Duodenal mucosa (tissue), 2 donors: ENCODE data around the gene SS18L1.

Experiments used
- H3K27ac ChIP-seq: one replicate; pipeline ENCODE4 v1.7.0; 2013; ENCODE audit warnings: low read depth, low read length
- H3K27me3 ChIP-seq, 2 donors: one replicate each; pipeline ENCODE4 v1.7.0; 2013; ENCODE audit warnings: low read length in 2 of 2, control low read depth in 1 of 2; ENCODE audit not compliant: insufficient read depth in 2 of 2, control insufficient read depth in 1 of 2
- H3K36me3 ChIP-seq, 2 donors: one replicate each; pipeline ENCODE4 v1.7.0; 2013; ENCODE audit warnings: low read length in 2 of 2, control low read depth in 1 of 2; ENCODE audit not compliant: insufficient read depth in 2 of 2, control insufficient read depth in 1 of 2
- H3K4me1 ChIP-seq, 2 donors: one replicate each; pipeline ENCODE4 v1.7.0; 2013; ENCODE audit warnings: low read length in 2 of 2, control low read depth in 1 of 2; ENCODE audit not compliant: insufficient read depth in 2 of 2, control insufficient read depth in 1 of 2
- H3K4me3 ChIP-seq, 2 donors: one replicate each; pipeline ENCODE4 v1.7.0; 2013; ENCODE audit warnings: low read length in 2 of 2, low read depth in 1 of 2
- H3K9ac ChIP-seq, 2 donors: one replicate each; pipeline ENCODE4 v1.7.0; 2013; ENCODE audit warnings: low read length in 2 of 2, low read depth in 1 of 2
- H3K9me3 ChIP-seq, 2 donors: one replicate each; pipeline ENCODE4 v1.7.0; 2013; ENCODE audit warnings: low read length in 2 of 2, control low read depth in 1 of 2; ENCODE audit not compliant: control insufficient read depth in 1 of 2

SS18L1 gene

GRCh38 chr20:62225026-62225425 lies 81.5 kb downstream of the SS18L1 start:
- H3K9ac ChIP-seq: no peak overlapping the region
- H3K4me1 ChIP-seq: no peaks in the 10 kb centered on the region
- H3K27me3 ChIP-seq: peaks cover 20 to 25% of the 10 kb centered on the region in 2 donors
- no peak overlapping the region for H3K4me3 ChIP-seq
- no peaks in the 10 kb centered on the region for H3K36me3 ChIP-seq
- H3K9me3 ChIP-seq: no peaks in the 10 kb centered on the region
- H3K27ac ChIP-seq: no peak overlapping the region

- Histone ChIP-seq H3K4me1 (no peaks in the 10 kb centered on the region), H3K9me3 (no peaks in the 10 kb centered on the region), H3K36me3 (no peaks in the 10 kb centered on the region), H3K9ac (no peak overlapping the region), H3K27ac (no peak overlapping the region), H3K4me3 (no peak overlapping the region), H3K27me3 (peaks cover 13 to 20% of the 10 kb centered on the region in 2 donors)
Observed at GRCh38 chr20:62225820-62226635, 82.5 kb downstream of the SS18L1 start.

GRCh38 chr20:62226707-62227590 lies 83.4 kb downstream of the SS18L1 start:
- no peak overlapping the region for H3K27ac ChIP-seq
- H3K4me3 ChIP-seq: no peak overlapping the region
- no peaks in the 10 kb centered on the region for H3K36me3 ChIP-seq
- no peak overlapping the region for H3K9ac ChIP-seq
- H3K27me3 ChIP-seq: peaks cover 4 to 11% of the 10 kb centered on the region in 2 donors
- no peaks in the 10 kb centered on the region for H3K4me1 ChIP-seq
- no peaks in the 10 kb centered on the region for H3K9me3 ChIP-seq

- Histone ChIP-seq H3K36me3 (no peaks in the 10 kb centered on the region), H3K27ac (no peak overlapping the region), H3K4me3 (no peak overlapping the region), H3K27me3 (peaks cover 0 to 11% of the 10 kb centered on the region in 2 donors), H3K9me3 (no peaks in the 10 kb centered on the region), H3K4me1 (no peaks in the 10 kb centered on the region), H3K9ac (no peak overlapping the region)
Observed at GRCh38 chr20:62227591-62227976, 84.0 kb downstream of the SS18L1 start.

- no peak overlapping the region for H3K27ac ChIP-seq
- no peaks in the 10 kb centered on the region for H3K36me3 ChIP-seq
- no peak overlapping the region for H3K9ac ChIP-seq
- no peaks in the 10 kb centered on the region for H3K4me1 ChIP-seq
- no peaks in the 10 kb centered on the region for H3K9me3 ChIP-seq
- H3K4me3 ChIP-seq: no peak overlapping the region
- H3K27me3 ChIP-seq: peaks cover 0 to 8% of the 10 kb centered on the region in 2 donors
Observed at GRCh38 chr20:62227977-62228958, 84.7 kb downstream of the SS18L1 start.

GRCh38 chr20:62228982-62229545 lies 85.5 kb downstream of the SS18L1 start:
- Histone ChIP-seq H3K4me3 (no peak overlapping the region), H3K4me1 (no peaks in the 10 kb centered on the region), H3K9me3 (no peaks in the 10 kb centered on the region), H3K27ac (no peak overlapping the region), H3K27me3 (peaks cover 0 to 4% of the 10 kb centered on the region in 2 donors), H3K9ac (no peak overlapping the region), H3K36me3 (no peaks in the 10 kb centered on the region)

- Histone ChIP-seq H3K27ac (no peak overlapping the region), H3K9me3 (no peaks in the 10 kb centered on the region), H3K36me3 (no peaks in the 10 kb centered on the region), H3K9ac (no peak overlapping the region), H3K4me3 (no peak overlapping the region), H3K27me3 (peaks cover 0 to 4% of the 10 kb centered on the region in 2 donors), H3K4me1 (no peaks in the 10 kb centered on the region)
Observed at GRCh38 chr20:62229667-62230066, 86.1 kb downstream of the SS18L1 start.

GRCh38 chr20:62230276-62230675 lies 86.7 kb downstream of the SS18L1 start:
- Histone ChIP-seq H3K9ac (no peak overlapping the region), H3K27me3 (peaks cover 0 to 4% of the 10 kb centered on the region in 2 donors), H3K36me3 (no peaks in the 10 kb centered on the region), H3K4me3 (no peak overlapping the region), H3K4me1 (no peaks in the 10 kb centered on the region), H3K27ac (no peak overlapping the region), H3K9me3 (no peaks in the 10 kb centered on the region)

- Histone ChIP-seq H3K27ac (no peak overlapping the region), H3K4me3 (no peak overlapping the region), H3K9ac (no peak overlapping the region), H3K27me3 (peaks cover 0 to 4% of the 10 kb centered on the region in 2 donors), H3K36me3 (no peaks in the 10 kb centered on the region), H3K4me1 (no peaks in the 10 kb centered on the region), H3K9me3 (no peaks in the 10 kb centered on the region)
Observed at GRCh38 chr20:62230696-62231095, 87.1 kb downstream of the SS18L1 start.
